Smooth muscle cell (in vitro differentiated cells): Measurements from ENCODE around the gene DTX3. TPM values are rescaled to one million over a fixed set of nuclear protein-coding genes. Genes with fewer than 3 reads are reported as not detected.
A peak's percentile ranks its signal among the peaks of the same experiment; 100 is the strongest.
"Not testable (repeated sequence)": the region's sequence is repeated elsewhere in the genome, so short reads cannot be mapped to it uniquely, and the experiment has no call there.

Source experiments
- DNase-seq: peaks from one replicate; lab custom pipeline; 2025; ENCODE audit not compliant: unreplicated experiment; lab: John Stamatoyannopoulos, UW
- H2AFZ ChIP-seq: fragments of 200-600 bp; sonication (generic); 2 replicates; pipeline ENCODE4 v1.6.0; 2016; ENCODE audit warnings: antibody characterized with exemption, low read depth, mild to moderate bottlenecking
- H3F3A ChIP-seq: fragments of 200-600 bp; sonication (generic); 2 replicates; pipeline ENCODE4 v1.6.0; 2017; ENCODE audit warnings: antibody characterized with exemption, low read depth
- H3K27ac ChIP-seq: fragments of 200-600 bp; sonication (generic); 2 replicates; pipeline ENCODE4 v1.5.1; 2016; ENCODE audit warnings: low read depth, mild to moderate bottlenecking
- H3K27me3 ChIP-seq: fragments of 200-600 bp; sonication (generic); 2 replicates; pipeline ENCODE4 v1.6.1; 2016; ENCODE audit warnings: low read depth, mild to moderate bottlenecking
- H3K36me3 ChIP-seq: fragments of 200-600 bp; sonication (generic); 2 replicates; pipeline ENCODE4 v1.5.1; 2016; ENCODE audit warnings: low read depth
- H3K4me1 ChIP-seq: fragments of 200-600 bp; sonication (generic); 2 replicates; pipeline ENCODE4 v1.5.1; 2016; ENCODE audit warnings: low read depth
- H3K4me2 ChIP-seq: fragments of 200-600 bp; sonication (generic); 2 replicates; pipeline ENCODE4 v1.6.0; 2016; ENCODE audit warnings: mild to moderate bottlenecking
- H3K4me3 ChIP-seq: fragments of 200-600 bp; sonication (generic); 2 replicates; pipeline ENCODE4 v1.5.1; 2016; ENCODE audit warnings: mild to moderate bottlenecking
- H3K79me2 ChIP-seq: fragments of 200-600 bp; sonication (generic); 2 replicates; pipeline ENCODE4 v1.6.0; 2016; ENCODE audit warnings: low read depth, mild to moderate bottlenecking
- H3K9ac ChIP-seq: fragments of 200-600 bp; sonication (generic); 2 replicates; pipeline ENCODE4 v1.6.0; 2016; ENCODE audit warnings: low read depth
- H3K9me3 ChIP-seq: fragments of 200-600 bp; sonication (generic); replicated peaks from 2 replicates; pipeline ENCODE4 v1.5.1; 2016; ENCODE audit warnings: low read depth
- H4K20me1 ChIP-seq: fragments of 200-600 bp; sonication (generic); 2 replicates; pipeline ENCODE4 v1.6.0; 2016; ENCODE audit warnings: low read depth
- WGBS: methylation state at CpG from one replicate; pipeline ENCODE4 v1.1.7; 2016; ENCODE audit warnings: low lambda C conversion rate; 5-methylcytosine and 5-hydroxymethylcytosine counted together
- polyA plus RNA-seq: library from polyadenylated mRNA; unstranded; fragments of >200 nt; fragmentation: Nextera tagmentation; extraction: Ambion mirVana; gene quantifications from 2 replicates; pipeline ENCODE4 v1.2.1, GENCODE V29; 2016
- total RNA-seq: library from RNA; depleted of rRNA; stranded (reverse); fragments of >200 nt; gene quantifications from 2 replicates; pipeline ENCODE4 v1.2.3, GENCODE V29; 2014
- TF ChIP-seq, protein P1 (sequence below): fragments of 200-600 bp; sonication (generic); IDR thresholded peaks from 2 replicates; pipeline ENCODE4 v1.5.1; 2017; ENCODE audit warnings: borderline replicate concordance, mild to moderate bottlenecking, antibody characterized with exemption; ENCODE audit not compliant: insufficient read depth, poor library complexity, severe bottlenecking

DTX3 gene
- total RNA-seq (28.9 and 29.4 TPM in 2 replicates), polyA plus RNA-seq (43.0 and 48.2 TPM in 2 replicates)

DNA sequence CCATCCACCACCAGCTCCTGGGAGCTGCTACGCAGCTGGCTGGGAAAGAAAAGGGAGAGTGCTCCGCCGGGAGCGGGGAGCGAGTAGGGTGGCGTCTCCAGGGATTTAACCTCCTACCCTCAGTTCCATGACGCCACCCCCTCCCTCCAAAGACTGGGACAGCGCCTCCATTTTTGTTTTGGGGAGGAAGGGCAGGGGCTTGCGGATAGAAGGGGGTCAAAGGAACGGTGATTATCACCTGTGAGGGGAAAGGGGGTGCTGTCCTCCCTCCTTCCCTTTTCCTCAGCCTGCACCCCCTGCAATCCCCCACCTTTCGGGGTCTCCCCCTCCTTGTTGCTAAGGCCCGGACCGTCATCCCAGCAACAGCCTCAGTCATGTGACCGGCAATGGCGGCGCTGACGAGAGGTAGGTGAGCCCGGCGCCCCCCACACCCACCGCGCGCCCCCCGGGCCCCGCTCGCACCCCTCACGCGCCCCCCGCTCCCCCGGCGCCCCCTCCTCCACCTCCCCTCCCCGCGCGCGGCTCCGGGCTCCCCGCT is at the start of gene DTX3:
TSS of gene DTX3 (plus strand) at position 371 of the 538 bp plus-strand sequence. CDS start 1,694 bp downstream, outside the sequence.
- H3K9ac ChIP-seq, result peak within 1 kb of the TSS; percentile 91
- no peak for DNase-seq
- H3K27me3 ChIP-seq, result no peaks in the 10 kb centered on the region

DNA sequence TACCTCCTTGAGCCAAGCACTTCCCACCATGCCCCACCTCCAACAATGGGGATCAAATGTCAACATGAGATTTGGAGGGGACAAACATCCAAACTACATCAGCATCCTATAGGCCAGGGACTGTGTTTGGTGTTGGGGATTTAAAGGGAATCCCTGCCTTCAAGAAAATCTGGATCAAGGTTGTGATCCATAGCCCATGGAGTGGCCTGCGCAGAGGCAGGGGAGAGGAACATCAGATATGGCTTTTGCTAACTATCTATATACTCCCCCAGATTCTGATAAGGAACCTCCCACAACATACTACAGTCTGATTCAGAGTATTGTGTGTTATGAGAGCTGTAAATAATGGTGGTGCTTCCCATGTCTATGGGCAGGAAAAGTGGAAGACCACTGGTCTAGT is 49.7 kb upstream of the DTX3 start:
- H3K4me2 ChIP-seq, result no peak overlapping the region
- H3F3A ChIP-seq, result peaks cover 19% of the 10 kb centered on the region
- peaks cover 8% of the 10 kb centered on the region for H4K20me1 ChIP-seq
- H3K36me3 ChIP-seq, result no peaks in the 10 kb centered on the region
- H3K27me3 ChIP-seq, result no peaks in the 10 kb centered on the region
- no peaks in the 10 kb centered on the region for H3K9me3 ChIP-seq
- DNase-seq, result no peak
- TF ChIP-seq, protein P1, sequence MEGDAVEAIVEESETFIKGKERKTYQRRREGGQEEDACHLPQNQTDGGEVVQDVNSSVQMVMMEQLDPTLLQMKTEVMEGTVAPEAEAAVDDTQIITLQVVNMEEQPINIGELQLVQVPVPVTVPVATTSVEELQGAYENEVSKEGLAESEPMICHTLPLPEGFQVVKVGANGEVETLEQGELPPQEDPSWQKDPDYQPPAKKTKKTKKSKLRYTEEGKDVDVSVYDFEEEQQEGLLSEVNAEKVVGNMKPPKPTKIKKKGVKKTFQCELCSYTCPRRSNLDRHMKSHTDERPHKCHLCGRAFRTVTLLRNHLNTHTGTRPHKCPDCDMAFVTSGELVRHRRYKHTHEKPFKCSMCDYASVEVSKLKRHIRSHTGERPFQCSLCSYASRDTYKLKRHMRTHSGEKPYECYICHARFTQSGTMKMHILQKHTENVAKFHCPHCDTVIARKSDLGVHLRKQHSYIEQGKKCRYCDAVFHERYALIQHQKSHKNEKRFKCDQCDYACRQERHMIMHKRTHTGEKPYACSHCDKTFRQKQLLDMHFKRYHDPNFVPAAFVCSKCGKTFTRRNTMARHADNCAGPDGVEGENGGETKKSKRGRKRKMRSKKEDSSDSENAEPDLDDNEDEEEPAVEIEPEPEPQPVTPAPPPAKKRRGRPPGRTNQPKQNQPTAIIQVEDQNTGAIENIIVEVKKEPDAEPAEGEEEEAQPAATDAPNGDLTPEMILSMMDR, result no peak
- WGBS, result 85% methylated on average over 1 of the region's 1 CpG
- no peak overlapping the region for H3K9ac ChIP-seq
- H3K4me3 ChIP-seq, result no peak overlapping the region
- no peak overlapping the region for H3K27ac ChIP-seq
- no peak overlapping the region for H2AFZ ChIP-seq
- peaks cover 20% of the 10 kb centered on the region for H3K79me2 ChIP-seq
- peaks cover 34% of the 10 kb centered on the region for H3K4me1 ChIP-seq

More for the DNA sequence above, at the start of gene DTX3:
- 1% methylated on average over 30 of the region's 36 CpGs for WGBS
- TF ChIP-seq, protein P1, result no peak
- H3K9me3 ChIP-seq, result no peaks in the 10 kb centered on the region
- no peaks in the 10 kb centered on the region for H3K36me3 ChIP-seq
- peak within 1 kb of the TSS; percentile 100 for H3K4me2 ChIP-seq
- H3K4me1 ChIP-seq, result peaks cover 14% of the 10 kb centered on the region
- H3K4me3 ChIP-seq, result peak within 1 kb of the TSS; percentile 89
- no peaks in the 10 kb centered on the region for H3K79me2 ChIP-seq
- H4K20me1 ChIP-seq, result no peaks in the 10 kb centered on the region
- peak within 1 kb of the TSS; percentile 65 for H2AFZ ChIP-seq
- H3K27ac ChIP-seq, result peak within 1 kb of the TSS; percentile 28
- H3F3A ChIP-seq, result peaks cover 16% of the 10 kb centered on the region

DNA sequence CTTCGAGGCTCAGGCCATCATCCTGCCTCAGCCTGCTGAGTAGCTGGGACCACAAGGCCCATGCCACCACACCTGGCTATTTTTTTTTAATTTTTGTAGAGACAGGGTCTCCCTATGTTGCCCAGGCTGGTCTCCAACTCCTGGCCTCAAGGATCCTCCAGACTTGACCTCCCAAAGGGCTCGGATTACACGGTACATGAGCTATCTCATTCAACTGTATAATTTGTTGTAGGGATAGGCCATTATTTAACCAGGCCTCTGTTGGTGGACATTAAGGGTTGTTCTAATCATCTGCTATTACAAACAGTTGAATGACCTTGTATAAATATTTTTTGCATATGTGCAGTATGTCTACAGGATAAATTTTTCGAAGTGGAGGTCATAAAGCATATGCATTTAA is 45.8 kb upstream of the DTX3 start:
- H3K79me2 ChIP-seq, result peaks cover 20% of the 10 kb centered on the region
- DNase-seq, result no peak
- WGBS, result 87% methylated on average over 4 of the region's 4 CpGs
- H3K9ac ChIP-seq, result no peak overlapping the region
- H3K27ac ChIP-seq, result no peak overlapping the region
- H3K36me3 ChIP-seq, result no peaks in the 10 kb centered on the region
- peaks cover 34% of the 10 kb centered on the region for H4K20me1 ChIP-seq
- TF ChIP-seq, protein P1, result no peak
- no peak overlapping the region for H2AFZ ChIP-seq
- H3K4me3 ChIP-seq, result no peak overlapping the region
- peaks cover 11% of the 10 kb centered on the region for H3K4me1 ChIP-seq
- H3K27me3 ChIP-seq, result no peaks in the 10 kb centered on the region
- H3K9me3 ChIP-seq, result no peaks in the 10 kb centered on the region
- H3K4me2 ChIP-seq, result no peak overlapping the region
- H3F3A ChIP-seq, result peaks cover 4% of the 10 kb centered on the region

GRCh38 chr12:57560516-57560915 is 44.1 kb upstream of the DTX3 start:
- DNase-seq, result no peak
- H3K79me2 ChIP-seq, result peaks cover 10% of the 10 kb centered on the region
- H3K9ac ChIP-seq, result no peak overlapping the region
- peaks cover 6% of the 10 kb centered on the region for H3K4me1 ChIP-seq
- no peaks in the 10 kb centered on the region for H3K9me3 ChIP-seq
- H3K27me3 ChIP-seq, result no peaks in the 10 kb centered on the region
- TF ChIP-seq, protein P1, result no peak
- no peaks in the 10 kb centered on the region for H3K36me3 ChIP-seq
- H3K27ac ChIP-seq, result no peak overlapping the region
- H2AFZ ChIP-seq, result no peak overlapping the region
- H3K4me3 ChIP-seq, result no peak overlapping the region
- H3K4me2 ChIP-seq, result no peak overlapping the region
- no peaks in the 10 kb centered on the region for H3F3A ChIP-seq
- H4K20me1 ChIP-seq, result peaks cover 34% of the 10 kb centered on the region
- 85% methylated on average over 2 of the region's 2 CpGs for whole genome bisulfite sequencing

GRCh38 chr12:57561117-57561516 is 43.5 kb upstream of the DTX3 start:
- H3K79me2 ChIP-seq, H3K4me1 ChIP-seq, H3K27ac ChIP-seq, H2AFZ ChIP-seq, H3F3A ChIP-seq, H3K9ac ChIP-seq, DNase-seq, H3K4me3 ChIP-seq, H3K27me3 ChIP-seq, H3K36me3 ChIP-seq, H3K9me3 ChIP-seq, H3K4me2 ChIP-seq: not testable (repeated sequence)
- WGBS, result 10% methylated on average over 1 of the region's 1 CpG
- H4K20me1 ChIP-seq, result peaks cover 34% of the 10 kb centered on the region
